IMR-90 (cell line): Measurements from ENCODE around the gene KRTAP12-4. TPM values are rescaled to one million over a fixed set of nuclear protein-coding genes. Genes with fewer than 3 reads are reported as not detected.

ENCODE experiments used
- ATAC-seq: fragments of 200-7000 bp; cut with Tn5 transposase; 2 replicates; pipeline ENCODE4 v1.9.1; 2020; ENCODE audit warnings: low read depth, mild to moderate bottlenecking, moderate library complexity
- BruUV-seq: library from RNA; stranded (reverse); fragments of 400-500 nt; replicated peaks from 2 replicates; lab custom pipeline; 2021; lab: Mats Ljungman, UMichigan
- CTCF ChIA-PET: fragments of 300-600 bp; formaldehyde crosslinking; extraction: SDS; loops from one replicate; lab custom pipeline; 2021; ENCODE audit warnings: antibody characterized with exemption; lab: Yijun Ruan, JAX
- POLR2A ChIA-PET: fragments of 300-600 bp; sonication (Branson Sonifier 250); formaldehyde crosslinking; loops from one replicate; lab custom pipeline; 2022; ENCODE audit warnings: antibody characterized with exemption; ENCODE audit not compliant: unreplicated experiment; lab: Charles Lee
- DNase-seq: peaks from one replicate; pipeline ENCODE4 v3.0.0; 2013
- H2AFZ ChIP-seq: replicated peaks from 2 replicates; pipeline ENCODE3; 2013; ENCODE audit warnings: low read length, mild to moderate bottlenecking; ENCODE audit not compliant: poor library complexity
- H2AK5ac ChIP-seq: 2 replicates; pipeline ENCODE4 v1.6.1; 2013; ENCODE audit warnings: low read depth, low read length, inconsistent platforms
- H2AK9ac ChIP-seq: replicated peaks from 2 replicates; pipeline ENCODE3; 2013; ENCODE audit warnings: mild to moderate bottlenecking, low read depth, low read length, moderate library complexity; ENCODE audit not compliant: poor library complexity
- H2BK120ac ChIP-seq: 2 replicates; pipeline ENCODE4 v1.6.1; 2013; ENCODE audit warnings: low read depth, low read length, inconsistent platforms
- H2BK15ac ChIP-seq: 3 replicates; pipeline ENCODE4 v1.6.1; 2013; ENCODE audit warnings: low read depth, low read length, inconsistent platforms
- H2BK20ac ChIP-seq: 2 replicates; pipeline ENCODE4 v1.6.1; 2013; ENCODE audit warnings: low read depth, mild to moderate bottlenecking, inconsistent platforms, low read length, moderate library complexity
- H2BK5ac ChIP-seq: 2 replicates; pipeline ENCODE4 v1.6.1; 2013; ENCODE audit warnings: mild to moderate bottlenecking, low read depth, low read length, inconsistent platforms; ENCODE audit not compliant: poor library complexity, severe bottlenecking
- H3K14ac ChIP-seq: replicated peaks from 2 replicates; pipeline ENCODE4 v1.6.1; 2013; ENCODE audit warnings: low read depth, low read length, inconsistent platforms
- H3K18ac ChIP-seq: 2 replicates; pipeline ENCODE4 v1.6.1; 2013; ENCODE audit warnings: low read depth, low read length, control low read depth
- H3K23ac ChIP-seq: 2 replicates; pipeline ENCODE4 v1.6.1; 2013; ENCODE audit warnings: low read depth, low read length, inconsistent platforms
- H3K27ac ChIP-seq: 2 replicates; pipeline ENCODE4 v1.5.1; 2013; ENCODE audit warnings: mild to moderate bottlenecking, control low read depth, low read length; ENCODE audit not compliant: insufficient read depth
- H3K27me3 ChIP-seq: 2 replicates; pipeline ENCODE4 v1.6.1; 2013; ENCODE audit warnings: low read length; ENCODE audit not compliant: control insufficient read depth, insufficient read depth
- H3K36me3 ChIP-seq: 2 replicates; pipeline ENCODE4 v1.6.1; 2013; ENCODE audit warnings: low read length, mixed read lengths; ENCODE audit not compliant: control insufficient read depth, insufficient read depth
- H3K4ac ChIP-seq: 2 replicates; pipeline ENCODE4 v1.6.1; 2013; ENCODE audit warnings: low read depth, low read length, inconsistent platforms
- H3K4me1 ChIP-seq: 2 replicates; pipeline ENCODE4 v1.6.1; 2013; ENCODE audit warnings: low read length, mixed read lengths; ENCODE audit not compliant: control insufficient read depth, insufficient read depth
- H3K4me2 ChIP-seq: 2 replicates; pipeline ENCODE4 v1.6.1; 2013; ENCODE audit warnings: low read depth, mild to moderate bottlenecking, control low read depth, low read length, moderate library complexity
- H3K4me3 ChIP-seq: 2 replicates; pipeline ENCODE4 v1.5.1; 2013; ENCODE audit warnings: low read depth, mild to moderate bottlenecking, control low read depth, low read length, moderate library complexity; ENCODE audit not compliant: insufficient read depth
- H3K56ac ChIP-seq: 2 replicates; pipeline ENCODE4 v1.6.1; 2013; ENCODE audit warnings: low read length, inconsistent platforms; ENCODE audit not compliant: insufficient read depth; ENCODE audit errors: extremely low read depth
- H3K79me1 ChIP-seq, 2 experiments: 2 replicates each; pipeline ENCODE4 v1.6.1; 2013; ENCODE audit warnings: low read length in 2 of 2, inconsistent platforms in 1 of 2, low read depth in 1 of 2
- H3K9ac ChIP-seq: 2 replicates; pipeline ENCODE4 v1.6.1; 2013; ENCODE audit warnings: low read depth, low read length, control low read depth
- H3K9me1 ChIP-seq: 2 replicates; pipeline ENCODE4 v1.6.1; 2013; ENCODE audit warnings: low read length, inconsistent platforms; ENCODE audit not compliant: insufficient read depth
- H3K9me3 ChIP-seq: 2 replicates; pipeline ENCODE4 v1.6.1; 2013; ENCODE audit warnings: low read length; ENCODE audit not compliant: control insufficient read depth, insufficient read depth
- H4K20me1 ChIP-seq: 2 replicates; pipeline ENCODE4 v1.6.1; 2013; ENCODE audit warnings: low read length, inconsistent platforms; ENCODE audit not compliant: insufficient read depth
- H4K5ac ChIP-seq: 2 replicates; pipeline ENCODE4 v1.6.1; 2013; ENCODE audit warnings: mild to moderate bottlenecking, low read depth, low read length, control low read depth
- H4K8ac ChIP-seq, 2 experiments: 2 replicates each; pipeline ENCODE4 v1.6.1; 2013; ENCODE audit warnings: low read depth in 2 of 2, low read length in 2 of 2, control low read depth in 1 of 2, inconsistent platforms in 1 of 2
- H4K91ac ChIP-seq: 2 replicates; pipeline ENCODE4 v1.6.1; 2013; ENCODE audit warnings: low read depth, low read length, inconsistent platforms; ENCODE audit not compliant: insufficient read depth
- BHLHE40 ChIP-seq: fragments of 150-350 bp; IDR thresholded peaks from 2 replicates; pipeline ENCODE4 v1.6.1; 2016; ENCODE audit warnings: mild to moderate bottlenecking, low read depth, low read length
- CEBPB ChIP-seq: IDR thresholded peaks from 2 replicates; pipeline ENCODE4 v1.6.1; 2012; ENCODE audit warnings: low read depth, low read length, improper control_type of control experiment
- CHD1 ChIP-seq: IDR thresholded peaks from 2 replicates; pipeline ENCODE4 v1.6.1; 2012; ENCODE audit warnings: low read depth, low read length, improper control_type of control experiment
- CTCF ChIP-seq: conservative IDR thresholded peaks from 2 replicates; pipeline ENCODE4 v1.5.1; 2012; ENCODE audit warnings: mild to moderate bottlenecking, low read depth, low read length, improper control_type of control experiment
- FOS ChIP-seq: fragments of 150-350 bp; IDR thresholded peaks from 2 replicates; pipeline ENCODE4 v1.6.1; 2016; ENCODE audit warnings: low read depth, low read length
- MAFK ChIP-seq: IDR thresholded peaks from 2 replicates; pipeline ENCODE4 v1.6.1; 2012; ENCODE audit warnings: low read depth, low read length, improper control_type of control experiment
- MAZ ChIP-seq: IDR thresholded peaks from 2 replicates; pipeline ENCODE4 v1.6.1; 2012; ENCODE audit warnings: low read depth, mild to moderate bottlenecking, low read length, improper control_type of control experiment, moderate library complexity, borderline replicate concordance
- NFE2L2 ChIP-seq: fragments of 150-350 bp; IDR thresholded peaks from 2 replicates; pipeline ENCODE4 v1.6.1; 2016; ENCODE audit warnings: low read depth, mild to moderate bottlenecking, low read length
- POLR2A ChIP-seq: IDR thresholded peaks from 2 replicates; pipeline ENCODE4 v1.6.1; 2012; ENCODE audit warnings: mild to moderate bottlenecking, low read depth, low read length
- RCOR1 ChIP-seq: IDR thresholded peaks from 2 replicates; pipeline ENCODE4 v1.6.1; 2012; ENCODE audit warnings: mild to moderate bottlenecking, low read length, improper control_type of control experiment; ENCODE audit not compliant: insufficient replicate concordance
- RFX5 ChIP-seq: IDR thresholded peaks from 2 replicates; pipeline ENCODE4 v1.8.0; 2012; ENCODE audit warnings: low read depth, mild to moderate bottlenecking, low read length, moderate library complexity
- SMC3 ChIP-seq: fragments of 150-350 bp; IDR thresholded peaks from 2 replicates; pipeline ENCODE4 v1.6.1; 2016; ENCODE audit warnings: low read depth, mild to moderate bottlenecking, antibody characterized with exemption, low read length, moderate library complexity
- WGBS, 2 experiments: methylation state at CpG; one replicate each; pipeline versions ENCODE4 v1.1.5 to v1.1.7; 2013; ENCODE audit warnings: missing lambda C conversion rate in 2 of 2; ENCODE audit not compliant: insufficient read length in 1 of 2; ENCODE audit errors: extremely low coverage in 2 of 2; 5-methylcytosine and 5-hydroxymethylcytosine counted together
- dilution Hi-C: fragments of 300-500 bp; cut with HindIII; formaldehyde crosslinking; loops from one replicate; pipeline ENCODE4 v1.14.3; 2018; ENCODE audit warnings: low sequenced_read_pairs; ENCODE audit not compliant: unreplicated experiment
- in situ Hi-C: fragments of 300-500 bp; cut with MboI; formaldehyde crosslinking; loops from 3 replicates; pipeline ENCODE4 v1.14.3; 2019; ENCODE audit warnings: low sequenced_read_pairs, inconsistent platforms, mixed read lengths
- intact Hi-C: fragments of 100-400 bp; cut with micrococcal nuclease; formaldehyde crosslinking; loops from 2 replicates; pipeline ENCODE4 v1.10.0; 2022
- polyA plus RNA-seq, 3 experiments: library from polyadenylated mRNA; depleted of rRNA; stranded (reverse); fragments of >200 nt; gene quantifications; 2 replicates each; pipeline ENCODE4 v1.2.3, GENCODE V29; 2012; ENCODE audit warnings: low replicate concordance in 1 of 3
- total RNA-seq: library from RNA; depleted of rRNA; stranded (reverse); fragments of >200 nt; gene quantifications from 2 replicates; pipeline ENCODE4 v1.2.3, GENCODE V29; 2012
- TF ChIP-seq, protein P1 (sequence below): fragments of 150-350 bp; IDR thresholded peaks from 2 replicates; pipeline ENCODE4 v1.6.1; 2017; ENCODE audit warnings: mild to moderate bottlenecking, antibody characterized with exemption, low read length, low read depth
- TF ChIP-seq, protein P2 (sequence below): fragments of 150-350 bp; IDR thresholded peaks from 2 replicates; pipeline ENCODE4 v1.6.1; 2016; ENCODE audit warnings: low read depth, mild to moderate bottlenecking, low read length, moderate library complexity, borderline replicate concordance

Gene KRTAP12-4
- total and polyA plus RNA-seq, 2 of the 4 experiments (the other 2 are of a cell fraction), result not detected

DNA sequence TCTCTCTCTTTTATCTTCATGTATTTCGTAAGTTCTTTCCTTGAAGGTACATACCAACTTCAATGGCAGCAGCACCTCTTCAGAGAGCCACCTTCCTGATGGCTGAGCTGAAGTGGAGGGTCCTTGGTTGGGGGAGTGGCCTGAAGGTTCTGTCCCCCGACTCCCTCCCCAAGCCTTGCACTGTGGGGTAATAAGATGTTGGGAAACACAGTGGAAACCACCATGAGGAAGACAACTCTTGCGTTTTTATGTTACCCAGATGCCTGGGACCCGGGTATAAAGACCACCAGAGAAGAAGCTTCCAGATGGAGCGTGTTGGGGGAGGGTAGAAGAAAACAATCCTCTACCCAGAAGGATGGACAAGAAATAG, 4.1 kb upstream of the KRTAP12-4 start:
- H2BK20ac ChIP-seq, result no peak overlapping the region
- intact Hi-C loops (loop anchor here (10.0 kb wide), 1 partner anchor 56 kb away; the partner anchor contains the start of gene TSPEAR), in situ Hi-C loops (no loop called here), dilution Hi-C loops (no loop called here)
- H2AFZ ChIP-seq, result peak overlapping the region; percentile 14
- no peak overlapping the region for H4K91ac ChIP-seq
- peaks cover 3% of the 10 kb centered on the region for H3K9me3 ChIP-seq
- no TSS peak for BruUV-seq
- H3K9ac ChIP-seq, result no peak overlapping the region
- no peak overlapping the region for H4K5ac ChIP-seq
- no peak overlapping the region for H2BK120ac ChIP-seq
- H3K56ac ChIP-seq, result no peak overlapping the region
- H2AK5ac ChIP-seq, result no peak overlapping the region
- H4K8ac ChIP-seq, result no peak overlapping the region
- no peak overlapping the region for H2BK5ac ChIP-seq
- H3K18ac ChIP-seq, result no peak overlapping the region
- no peaks in the 10 kb centered on the region for H3K9me1 ChIP-seq
- WGBS, 2 experiments, result no CpG with 5 or more reads among the region's 5 CpGs
- no peak for ATAC-seq
- H2BK15ac ChIP-seq, result no peak overlapping the region
- ChIA-PET POLR2A (no interaction called here), CTCF (no interaction called here)
- no peak overlapping the region for H3K14ac ChIP-seq
- no peaks in the 10 kb centered on the region for H3K4me1 ChIP-seq
- H2AK9ac ChIP-seq, result no peak overlapping the region
- DNase-seq, result no peak
- H3K4me2 ChIP-seq, result no peak overlapping the region
- TF ChIP-seq CTCF (no peak), CEBPB (no peak), BHLHE40 (no peak), FOS (no peak), POLR2A (no peak), RCOR1 (no peak), NFE2L2 (no peak), RFX5 (no peak), CHD1 (no peak), MAFK (no peak), MAZ (no peak), SMC3 (no peak)
- TF ChIP-seq, protein P1, sequence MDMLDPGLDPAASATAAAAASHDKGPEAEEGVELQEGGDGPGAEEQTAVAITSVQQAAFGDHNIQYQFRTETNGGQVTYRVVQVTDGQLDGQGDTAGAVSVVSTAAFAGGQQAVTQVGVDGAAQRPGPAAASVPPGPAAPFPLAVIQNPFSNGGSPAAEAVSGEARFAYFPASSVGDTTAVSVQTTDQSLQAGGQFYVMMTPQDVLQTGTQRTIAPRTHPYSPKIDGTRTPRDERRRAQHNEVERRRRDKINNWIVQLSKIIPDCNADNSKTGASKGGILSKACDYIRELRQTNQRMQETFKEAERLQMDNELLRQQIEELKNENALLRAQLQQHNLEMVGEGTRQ, result no peak
- TF ChIP-seq, protein P2, sequence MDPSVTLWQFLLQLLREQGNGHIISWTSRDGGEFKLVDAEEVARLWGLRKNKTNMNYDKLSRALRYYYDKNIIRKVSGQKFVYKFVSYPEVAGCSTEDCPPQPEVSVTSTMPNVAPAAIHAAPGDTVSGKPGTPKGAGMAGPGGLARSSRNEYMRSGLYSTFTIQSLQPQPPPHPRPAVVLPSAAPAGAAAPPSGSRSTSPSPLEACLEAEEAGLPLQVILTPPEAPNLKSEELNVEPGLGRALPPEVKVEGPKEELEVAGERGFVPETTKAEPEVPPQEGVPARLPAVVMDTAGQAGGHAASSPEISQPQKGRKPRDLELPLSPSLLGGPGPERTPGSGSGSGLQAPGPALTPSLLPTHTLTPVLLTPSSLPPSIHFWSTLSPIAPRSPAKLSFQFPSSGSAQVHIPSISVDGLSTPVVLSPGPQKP, result no peak
- H4K20me1 ChIP-seq, result no peaks in the 10 kb centered on the region
- no peak overlapping the region for H3K4ac ChIP-seq
- H3K27me3 ChIP-seq, result peaks cover 2% of the 10 kb centered on the region; the same call in 1 of the 2 replicates
- no peak overlapping the region for H3K27ac ChIP-seq
- no peaks in the 10 kb centered on the region for H3K36me3 ChIP-seq
- H3K23ac ChIP-seq, result no peak overlapping the region
- H3K79me1 ChIP-seq, result no peaks in the 10 kb centered on the region
- no peak overlapping the region for H3K4me3 ChIP-seq
